Superior temporal gyrus (tissue), 1 donor: Measurements from ENCODE around the gene ZNF718.
A peak's percentile ranks its signal among the peaks of the same experiment; 100 is the strongest.
"Not testable (repeated sequence)": the region's sequence is repeated elsewhere in the genome, so short reads cannot be mapped to it uniquely, and the experiment has no call there.

ENCODE experiments used
- DNase-seq: peaks from one replicate; pipeline ENCODE4 v3.0.0-alpha.2; 2016; ENCODE audit errors: extremely low spot score

ZNF718 gene

GRCh38 chr4:161496-162284 is 37.4 kb downstream of the ZNF718 start:
- no peak for DNase-seq

GRCh38 chr4:169640-170039 is 45.3 kb downstream of the ZNF718 start:
- DNase-seq, result not testable (repeated sequence)

GRCh38 chr4:171318-171717 is 47.0 kb downstream of the ZNF718 start:
- DNase-seq, result not testable (repeated sequence)

- DNase-seq, result no peak
Observed at GRCh38 chr4:173666-174314, 49.5 kb downstream of the ZNF718 start.

GRCh38 chr4:175986-176385 is 51.7 kb downstream of the ZNF718 start:
- no peak for DNase-seq

GRCh38 chr4:176995-177394 is 52.7 kb downstream of the ZNF718 start:
- no peak for DNase-seq

GRCh38 chr4:182225-182624 is 57.9 kb downstream of the ZNF718 start:
- not testable (repeated sequence) for DNase-seq

GRCh38 chr4:188091-188490 is 63.8 kb downstream of the ZNF718 start:
- no peak for DNase-seq

GRCh38 chr4:195159-195558 is 70.9 kb downstream of the ZNF718 start:
- not testable (repeated sequence) for DNase-seq

GRCh38 chr4:200936-201335 is 76.6 kb downstream of the ZNF718 start:
- no peak for DNase-seq

- not testable (repeated sequence) for DNase-seq
Observed at GRCh38 chr4:202822-203221, 78.5 kb downstream of the ZNF718 start.

GRCh38 chr4:205097-205756 is 80.9 kb downstream of the ZNF718 start:
- no peak for DNase-seq

- no peak for DNase-seq
Observed at GRCh38 chr4:206054-206453, 81.8 kb downstream of the ZNF718 start.

GRCh38 chr4:208416-209096 is 84.3 kb downstream of the ZNF718 start:
- not testable (repeated sequence) for DNase-seq

GRCh38 chr4:211033-211511 is 86.8 kb downstream of the ZNF718 start:
- DNase-seq, result no peak

- DNase-seq, result peak; percentile 82
Observed at GRCh38 chr4:212438-213188, 88.3 kb downstream of the ZNF718 start.

GRCh38 chr4:213189-213535 is 88.9 kb downstream of the ZNF718 start:
- DNase-seq, result not testable (repeated sequence)
